GM18951 (cell line): ENCODE results near the gene CLCN3.

Experiments used
- POLR2A ChIP-seq: IDR thresholded peaks from 4 replicates; pipeline ENCODE4 v1.6.1; 2011; ENCODE audit warnings: mild to moderate bottlenecking; ENCODE audit not compliant: insufficient read length, insufficient read depth; ENCODE audit errors: extremely low read depth
- in situ Hi-C: fragments of 300-500 bp; cut with MboI; formaldehyde crosslinking; loops from one replicate; pipeline ENCODE4 v1.12.0; 2022; ENCODE audit warnings: low sequenced_read_pairs, mixed read lengths, inconsistent platforms; ENCODE audit not compliant: unreplicated experiment

CLCN3 gene

GRCh38 chr4:169621731-169622492, 1.5 kb downstream of the CLCN3 start:
- in situ Hi-C loops = loop anchor here (25.0 kb wide), 1 partner anchor 415 kb away; the partner anchor contains the start of gene MFAP3L
- no peak for TF ChIP-seq POLR2A

- in situ Hi-C loops = loop anchor here (25.0 kb wide), 1 partner anchor 415 kb away; the partner anchor contains the start of gene MFAP3L
- TF ChIP-seq POLR2A = no peak
Observed at GRCh38 chr4:169622566-169622965, 2.2 kb downstream of the CLCN3 start.

GRCh38 chr4:169624012-169624411, 3.6 kb downstream of the CLCN3 start:
- in situ Hi-C loops = loop anchor here (25.0 kb wide), 1 partner anchor 413 kb away; the partner anchor contains the start of gene MFAP3L

- TF ChIP-seq POLR2A = no peak
- in situ Hi-C loops = no loop called here
Observed at GRCh38 chr4:169625886-169626285, 5.5 kb downstream of the CLCN3 start.

- TF ChIP-seq POLR2A = no peak
- in situ Hi-C loops = no loop called here
Observed at GRCh38 chr4:169626331-169627282, 6.2 kb downstream of the CLCN3 start.

- in situ Hi-C loops = no loop called here
- no peak for TF ChIP-seq POLR2A
Observed at GRCh38 chr4:169627307-169627706, 6.9 kb downstream of the CLCN3 start.

GRCh38 chr4:169628579-169628978, 8.2 kb downstream of the CLCN3 start:
- in situ Hi-C loops = no loop called here
- TF ChIP-seq POLR2A = no peak

GRCh38 chr4:169630069-169630468, 9.7 kb downstream of the CLCN3 start:
- in situ Hi-C loops = no loop called here
- TF ChIP-seq POLR2A = no peak

- in situ Hi-C loops = no loop called here
Observed at GRCh38 chr4:169632896-169633295, 12.5 kb downstream of the CLCN3 start.

GRCh38 chr4:169634975-169635374, 14.6 kb downstream of the CLCN3 start:
- no peak for TF ChIP-seq POLR2A
- in situ Hi-C loops = no loop called here

More at GRCh38 chr4:169632896-169633295, 12.5 kb downstream of the CLCN3 start:
- no peak for TF ChIP-seq POLR2A

GRCh38 chr4:169640261-169640870, 20.0 kb downstream of the CLCN3 start:
- in situ Hi-C loops = no loop called here
- TF ChIP-seq POLR2A = no peak

GRCh38 chr4:169644802-169645201, 24.4 kb downstream of the CLCN3 start:
- in situ Hi-C loops = no loop called here

GRCh38 chr4:169645627-169646026, 25.2 kb downstream of the CLCN3 start:
- in situ Hi-C loops = no loop called here
- TF ChIP-seq POLR2A = no peak

More at GRCh38 chr4:169644802-169645201, 24.4 kb downstream of the CLCN3 start:
- no peak for TF ChIP-seq POLR2A
